AG20443 (cell line): ENCODE measurements around the gene ENOSF1.
"Not testable (repeated sequence)": the region's sequence is repeated elsewhere in the genome, so short reads cannot be mapped to it uniquely, and the experiment has no call there.

Experiments used
- DNase-seq: peaks from one replicate; pipeline ENCODE4 v3.0.0; 2012; ENCODE audit warnings: low spot score, mixed read lengths

The ENOSF1 gene

DNA sequence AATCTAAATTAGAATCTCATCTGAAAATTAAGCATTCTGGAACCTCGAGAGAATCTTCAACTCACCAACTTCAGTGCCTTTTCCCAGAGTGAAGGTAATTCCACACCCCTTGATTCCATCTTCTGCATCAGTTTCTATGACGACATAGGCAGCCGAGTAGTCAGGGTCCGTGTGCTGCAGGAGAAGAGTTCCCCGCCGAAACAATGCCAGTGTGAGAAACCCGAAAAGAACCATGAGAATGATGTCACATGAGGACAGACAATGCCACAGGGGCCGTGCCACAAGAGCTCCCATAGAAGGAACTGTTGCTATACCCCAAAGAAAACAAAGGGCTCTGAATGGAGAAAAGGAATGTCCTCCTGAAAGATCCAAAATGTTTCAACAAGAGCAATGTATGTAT lies 6.0 kb downstream of the ENOSF1 start:
- no peak for DNase-seq

DNA sequence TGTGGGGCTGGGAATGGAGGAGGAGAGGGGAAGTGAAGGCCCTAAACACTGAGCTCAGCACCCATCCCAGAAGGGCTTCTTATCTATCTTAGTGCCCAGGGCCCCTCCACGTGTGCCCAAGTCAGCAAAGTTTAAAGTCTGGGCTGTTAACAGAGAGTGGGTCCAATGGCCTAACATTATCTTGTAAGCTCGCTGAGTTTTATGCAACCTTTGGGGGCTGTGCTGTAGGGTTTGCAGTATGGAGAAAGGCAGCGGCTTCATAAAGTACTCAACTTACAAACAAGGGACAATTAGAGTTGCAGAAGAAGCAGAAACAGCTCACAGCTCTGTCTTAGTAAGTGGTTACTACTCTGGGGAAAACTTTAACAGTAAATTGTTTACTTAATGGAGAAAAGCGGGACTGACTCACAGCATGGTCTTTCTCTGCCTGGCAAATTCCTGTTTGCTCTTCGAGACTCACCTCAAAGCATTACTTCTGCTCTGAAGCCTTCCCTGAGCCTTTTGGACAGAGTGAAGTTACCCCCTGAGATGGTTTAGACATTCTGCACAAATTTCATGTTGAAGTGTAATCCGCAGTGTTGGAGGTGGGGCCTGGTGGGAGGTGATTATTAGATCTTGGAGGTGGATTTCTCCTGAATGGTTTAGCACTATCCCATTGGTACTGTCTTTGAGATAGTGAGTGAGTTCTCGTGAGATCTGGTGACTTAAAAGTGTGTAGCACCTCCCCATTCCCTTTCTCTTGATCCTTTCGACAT lies 9.0 kb downstream of the ENOSF1 start:
- DNase-seq, result peak; percentile 44

DNA sequence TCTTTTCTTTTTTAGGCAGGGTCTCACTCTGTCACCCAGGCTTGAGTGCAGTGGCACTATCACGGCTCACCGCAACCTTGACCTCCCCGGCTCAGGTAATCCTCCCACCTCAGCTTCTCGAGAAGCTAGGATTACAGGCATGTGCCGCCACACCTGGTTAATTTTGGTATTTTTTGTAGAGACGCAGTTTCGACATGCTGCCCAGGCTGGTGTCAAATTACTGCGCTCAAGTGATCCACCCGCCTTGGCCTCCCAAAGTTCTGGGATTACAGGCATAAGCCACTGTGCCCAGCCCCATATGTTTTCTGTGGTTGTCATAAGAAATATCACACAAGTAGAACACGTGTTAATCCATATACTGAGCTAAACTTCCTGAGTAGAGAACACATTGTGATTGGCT lies 14.6 kb downstream of the ENOSF1 start:
- no peak for DNase-seq

DNA sequence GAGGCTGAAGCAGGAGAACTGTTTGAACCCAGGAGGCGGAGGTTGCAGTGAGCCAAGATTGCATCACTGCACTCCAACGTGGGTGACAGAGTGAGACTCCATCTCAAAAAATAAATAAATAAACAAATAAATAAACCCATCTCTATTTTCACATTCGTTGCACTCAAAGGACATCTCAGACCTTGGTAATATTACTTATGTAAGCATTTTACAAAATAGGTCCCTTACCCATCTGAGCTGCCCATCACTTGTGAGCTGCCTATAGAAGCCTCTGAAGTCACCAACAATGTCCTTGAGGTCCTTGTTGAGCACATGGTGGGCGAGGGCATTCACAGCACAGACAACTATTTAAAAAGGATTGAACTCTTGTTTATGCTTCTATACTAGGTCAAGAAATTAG lies 15.4 kb downstream of the ENOSF1 start:
- no peak for DNase-seq

DNA sequence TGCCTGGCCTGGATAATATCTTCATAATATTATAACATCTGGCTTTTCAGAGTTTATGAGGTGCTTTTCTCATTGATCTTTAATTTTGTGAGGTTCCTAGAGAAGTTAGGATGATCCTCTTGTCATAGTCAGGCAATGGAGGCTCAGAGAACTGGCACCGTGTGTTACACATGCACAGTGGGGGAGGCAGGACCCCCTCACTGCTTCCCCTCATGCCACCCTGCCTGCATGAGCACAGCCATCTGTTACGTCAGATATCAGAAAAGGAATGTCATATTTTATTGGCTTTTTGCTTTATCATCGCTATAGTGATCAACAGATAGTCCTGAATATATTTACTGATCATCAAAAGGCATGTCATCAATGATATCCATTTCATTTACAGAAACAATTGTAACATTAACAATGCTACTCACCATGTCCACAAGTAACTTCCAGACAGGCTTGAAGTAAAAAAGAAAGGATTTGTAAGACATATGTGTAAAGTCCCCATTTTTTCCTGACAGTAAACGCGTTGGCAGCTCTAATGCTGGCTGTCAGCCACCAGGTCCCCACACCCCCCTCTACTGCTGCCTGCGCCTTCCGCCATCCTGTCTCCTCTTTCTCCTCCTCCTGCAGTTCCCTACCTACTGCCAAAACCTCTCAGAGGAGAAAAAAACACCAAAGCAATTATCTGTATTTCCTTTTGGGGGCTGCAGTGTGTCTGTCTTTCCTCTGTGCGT lies 18.8 kb downstream of the ENOSF1 start:
- no peak for DNase-seq

GRCh38 chr18:692824-693223 lies 19.6 kb downstream of the ENOSF1 start:
- DNase-seq, result no peak

GRCh38 chr18:688323-688722 lies 24.1 kb downstream of the ENOSF1 start:
- DNase-seq, result no peak

- DNase-seq, result no peak
These were observed 25.9 kb downstream of the ENOSF1 start for GRCh38 chr18:686339-687111.

DNA sequence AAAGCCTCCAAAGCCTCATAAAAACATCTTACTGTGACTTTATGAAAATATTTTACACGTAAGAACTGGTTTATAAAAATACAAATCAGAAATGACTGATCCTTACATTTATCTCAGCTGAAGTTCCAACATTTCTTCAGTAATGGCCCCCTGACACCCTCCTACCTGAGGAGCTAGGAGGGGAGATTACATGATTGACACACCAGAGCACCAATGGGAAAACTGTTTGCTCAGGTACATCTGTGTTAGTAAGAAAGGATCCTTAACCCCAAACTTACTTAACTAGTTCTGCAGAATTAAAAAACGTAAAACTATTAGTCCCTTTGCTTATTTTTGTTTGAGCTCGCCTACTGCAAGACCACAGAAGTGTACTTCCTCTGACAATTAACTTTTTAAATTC lies 27.0 kb downstream of the ENOSF1 start:
- no peak for DNase-seq

DNA sequence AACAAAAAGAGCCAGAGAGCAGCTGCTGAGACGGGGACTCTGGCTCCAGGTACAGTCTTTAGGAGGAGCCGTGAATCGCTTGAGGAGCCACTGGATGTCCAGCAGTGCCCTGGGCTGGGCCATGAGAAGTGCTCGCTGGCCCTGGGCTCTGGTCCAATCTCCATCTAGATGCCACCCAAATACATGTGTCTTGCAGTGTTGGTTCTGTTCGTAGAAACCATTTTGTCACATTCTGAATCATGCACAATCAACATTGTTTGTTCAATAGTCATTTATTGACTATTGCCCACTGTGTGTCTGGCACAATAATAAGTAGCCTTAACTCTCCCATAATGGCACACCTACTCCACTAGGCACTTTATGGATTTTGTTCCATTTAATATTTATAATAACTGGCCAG lies 28.9 kb downstream of the ENOSF1 start:
- no peak for DNase-seq

- DNase-seq, result no peak
These were observed 29.6 kb downstream of the ENOSF1 start for GRCh38 chr18:682833-683232.

DNA sequence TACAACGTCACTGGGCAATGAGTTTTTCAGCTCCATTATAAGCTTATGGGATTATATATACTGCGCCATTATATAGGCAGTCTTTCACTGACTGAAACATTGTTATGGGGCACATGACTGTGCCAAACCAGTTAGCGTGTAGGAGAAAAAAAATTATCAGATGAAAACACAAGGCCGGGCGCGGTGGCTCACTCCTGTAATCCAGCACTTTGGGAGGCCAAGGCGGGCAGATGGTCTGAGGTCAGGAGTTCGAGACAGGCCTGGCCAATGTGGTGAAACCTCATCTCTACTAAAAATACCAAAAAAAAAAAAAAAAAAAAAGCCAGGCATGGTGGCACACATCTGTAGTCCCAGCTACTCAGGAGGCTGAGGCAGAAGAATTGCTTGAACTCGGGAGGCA lies 30.0 kb downstream of the ENOSF1 start:
- DNase-seq, result not testable (repeated sequence)

DNA sequence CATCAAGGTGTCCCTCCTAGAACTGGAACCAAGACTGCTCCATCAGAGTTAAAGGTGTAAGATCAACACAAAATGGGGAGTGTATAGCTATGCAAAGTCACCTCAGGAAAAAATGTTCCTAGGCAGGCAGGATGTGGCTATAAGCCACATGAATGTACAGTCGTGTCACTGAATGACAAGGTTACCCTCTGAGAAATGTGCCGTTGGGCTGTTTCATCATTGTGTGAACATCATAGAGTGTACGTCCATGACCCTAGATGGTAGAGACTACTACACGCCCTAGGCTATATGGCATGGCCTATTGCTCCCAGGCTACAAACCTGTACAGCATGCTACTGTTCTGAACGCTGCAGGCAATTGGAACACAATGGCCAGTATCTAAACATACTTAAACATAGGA lies 30.4 kb downstream of the ENOSF1 start:
- no peak for DNase-seq

- no peak for DNase-seq
These were observed 32.0 kb downstream of the ENOSF1 start for GRCh38 chr18:680392-680791.

GRCh38 chr18:679516-679915 lies 32.9 kb downstream of the ENOSF1 start:
- no peak for DNase-seq

DNA sequence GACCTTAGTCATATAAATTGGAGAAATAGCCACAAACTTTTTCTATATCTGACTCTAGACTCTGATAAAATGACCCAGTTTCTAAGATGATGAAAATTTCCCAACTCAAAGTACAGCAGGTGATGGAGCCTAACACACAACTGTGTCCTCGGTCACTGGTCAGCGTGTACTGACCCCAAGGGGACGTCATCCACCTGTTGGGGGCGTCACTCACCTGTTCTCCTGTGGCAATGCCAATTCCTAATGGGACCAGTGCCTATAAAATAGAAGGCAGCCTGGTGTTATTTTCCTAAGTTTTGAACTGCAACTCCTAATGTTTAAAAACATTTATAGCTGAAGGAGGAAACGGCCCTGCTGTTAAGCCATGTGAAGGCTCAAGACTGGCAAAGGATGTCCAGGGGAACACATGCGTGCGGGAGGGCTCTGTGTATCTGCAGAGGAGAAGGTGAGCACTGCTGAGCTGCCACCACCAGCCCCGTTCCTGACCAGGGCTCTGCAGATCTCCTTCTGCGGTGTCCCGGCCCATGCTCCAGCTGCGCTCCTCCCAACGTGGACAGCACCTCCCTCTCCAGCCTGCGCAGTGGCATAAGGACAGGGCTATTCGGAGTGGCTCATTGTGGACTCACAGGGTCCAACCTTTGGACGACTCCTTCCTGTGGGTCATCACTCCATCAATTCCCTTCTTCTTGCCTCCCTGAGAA lies 33.8 kb downstream of the ENOSF1 start:
- DNase-seq, result no peak

DNA sequence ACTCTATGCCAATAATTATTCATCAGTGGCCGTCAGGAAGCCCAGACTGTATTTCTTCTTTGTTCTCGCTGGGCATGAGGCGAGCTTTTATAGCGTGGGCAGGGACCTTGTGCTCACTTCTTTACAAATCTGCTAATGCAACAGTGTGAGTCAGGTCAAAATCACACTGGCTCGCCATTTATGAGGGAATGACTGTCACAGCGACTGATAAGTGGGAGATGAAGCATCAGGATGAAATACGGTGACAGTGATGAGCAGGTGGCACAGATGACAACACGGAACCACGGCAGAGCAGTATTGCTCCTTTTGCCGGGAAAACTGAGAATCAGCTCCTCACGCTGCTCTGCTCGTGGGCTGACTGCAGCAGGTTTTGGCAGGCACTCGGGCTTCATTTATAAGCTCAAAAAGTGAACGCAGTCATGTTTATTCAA lies 34.5 kb downstream of the ENOSF1 start:
- DNase-seq, result no peak

DNA sequence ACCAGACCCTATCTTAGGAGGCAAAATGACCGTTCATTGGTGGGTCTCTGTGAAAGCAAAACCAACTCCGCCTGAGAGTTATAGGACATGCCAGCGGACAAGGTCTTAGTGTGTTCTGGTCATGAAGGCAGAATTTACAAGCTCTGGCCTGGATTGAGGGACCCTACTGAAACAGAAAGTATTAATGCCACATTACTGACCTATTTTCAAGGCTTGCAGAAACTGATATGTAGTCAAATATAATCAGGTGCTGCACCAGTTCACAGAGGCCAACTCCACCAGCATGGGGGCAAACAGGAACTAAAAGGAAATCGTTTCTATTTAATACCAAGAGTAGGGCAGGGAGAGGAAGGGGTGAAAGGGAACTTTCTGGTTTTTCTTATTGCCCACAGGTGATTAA lies 35.3 kb downstream of the ENOSF1 start:
- DNase-seq, result no peak

DNA sequence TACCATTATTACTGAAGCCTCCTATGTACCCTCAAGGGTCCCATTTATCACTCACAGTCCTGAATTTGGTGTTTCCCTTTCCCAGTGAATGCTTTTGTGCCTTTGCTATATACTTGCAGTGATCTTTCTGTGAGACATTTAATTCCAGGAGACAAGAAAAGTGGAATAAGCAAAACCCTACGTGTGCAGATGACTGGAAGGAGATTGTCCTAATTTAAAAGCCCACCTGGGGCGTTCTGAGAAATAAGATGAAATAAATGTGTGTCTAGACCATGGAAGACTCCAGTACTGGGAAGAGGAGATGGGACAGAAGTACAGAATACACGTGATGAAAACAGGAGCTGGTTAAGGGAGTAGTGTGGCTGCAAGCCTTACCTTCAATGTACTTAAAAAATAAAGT lies 35.7 kb downstream of the ENOSF1 start:
- DNase-seq, result no peak

GRCh38 chr18:676069-676468 lies 36.4 kb downstream of the ENOSF1 start:
- DNase-seq, result no peak

- DNase-seq, result no peak
These were observed 37.1 kb downstream of the ENOSF1 start for GRCh38 chr18:675307-675706.

- DNase-seq, result no peak
These were observed 38.7 kb downstream of the ENOSF1 start for GRCh38 chr18:673769-674168.
